Erythroblast (primary cell): ENCODE data around the gene DOCK2.

Experiments
- GATA1 ChIP-seq: IDR thresholded peaks from 2 replicates; pipeline ENCODE4 v1.6.1; 2011; ENCODE audit warnings: low read depth, mild to moderate bottlenecking, control low read depth, low read length, moderate library complexity
- POLR2A ChIP-seq: IDR thresholded peaks from 2 replicates; pipeline ENCODE4 v1.6.1; 2011; ENCODE audit warnings: mild to moderate bottlenecking, low read length

DNA sequence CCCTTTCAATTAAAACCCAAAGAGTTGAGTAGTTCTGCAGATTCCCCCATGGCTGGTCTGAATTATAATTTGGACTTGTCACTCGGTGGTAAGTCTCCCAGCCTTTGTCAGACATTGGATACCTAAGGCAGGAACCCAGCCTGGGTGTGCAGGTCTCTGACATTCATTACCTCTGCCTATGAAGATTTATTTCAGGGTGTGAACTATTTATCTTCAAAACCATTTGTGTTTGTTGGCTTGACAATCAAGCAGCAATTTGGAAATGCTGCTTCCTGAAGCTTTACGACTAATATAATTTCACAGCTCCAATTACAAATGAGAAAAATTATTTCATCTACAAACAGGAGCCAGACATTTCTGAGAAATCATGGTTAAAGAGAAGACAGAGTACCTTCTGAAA lies 160.5 kb downstream of the DOCK2 start:
- no peak for TF ChIP-seq GATA1
- TF ChIP-seq POLR2A, result no peak
